PC-3 (cell line): ENCODE data around the gene KCNA2. TPM values are rescaled to one million over a fixed set of nuclear protein-coding genes. Genes with fewer than 3 reads are reported as not detected.

Experiments
- ATAC-seq: fragments of 200-7000 bp; cut with Tn5 transposase; 2 replicates; pipeline ENCODE4 v1.9.1; 2020; ENCODE audit warnings: mild to moderate bottlenecking, moderate library complexity
- BruUV-seq: library from RNA; stranded (reverse); fragments of 400-500 nt; replicated peaks from 2 replicates; lab custom pipeline; 2021; lab: Mats Ljungman, UMichigan
- CTCF ChIA-PET: fragments of 300-600 bp; sonication (Branson Sonifier 250); formaldehyde crosslinking; loops from one replicate; lab custom pipeline; 2022; ENCODE audit warnings: antibody characterized with exemption; lab: Charles Lee
- POLR2A ChIA-PET: fragments of 300-600 bp; sonication (Branson Sonifier 250); formaldehyde crosslinking; loops from one replicate; lab custom pipeline; 2022; ENCODE audit warnings: antibody characterized with exemption; ENCODE audit not compliant: unreplicated experiment; lab: Charles Lee
- DNase-seq: peaks from one replicate; pipeline ENCODE4 v3.0.0-alpha.2; 2015
- H2AFZ ChIP-seq: fragments of 300-600 bp; sonication (generic); 2 replicates; pipeline ENCODE4 v1.6.0; 2016; ENCODE audit warnings: antibody characterized with exemption, low read length
- H3F3A ChIP-seq: fragments of 300-600 bp; sonication (generic); one replicate; pipeline ENCODE4 v1.6.0; 2017; ENCODE audit warnings: antibody characterized with exemption, low read length, control low read depth, mild to moderate bottlenecking; ENCODE audit not compliant: unreplicated experiment
- H3K27ac ChIP-seq: fragments of 300-600 bp; sonication (generic); 2 replicates; pipeline ENCODE4 v1.5.1; 2016; ENCODE audit warnings: mild to moderate bottlenecking, low read length
- H3K27me3 ChIP-seq: fragments of 300-600 bp; sonication (generic); 2 replicates; pipeline ENCODE4 v1.6.1; 2016; ENCODE audit warnings: low read length, mixed read lengths
- H3K36me3 ChIP-seq: fragments of 300-600 bp; sonication (generic); 2 replicates; pipeline ENCODE4 v1.6.1; 2016; ENCODE audit warnings: low read depth, mixed run types, low read length, mixed read lengths
- H3K4me1 ChIP-seq: fragments of 300-600 bp; sonication (generic); 2 replicates; pipeline ENCODE4 v1.5.1; 2016; ENCODE audit warnings: low read length; ENCODE audit not compliant: insufficient read depth
- H3K4me2 ChIP-seq: fragments of 300-600 bp; sonication (generic); 2 replicates; pipeline ENCODE4 v1.6.0; 2016; ENCODE audit warnings: low read length
- H3K4me3 ChIP-seq: fragments of 300-600 bp; sonication (generic); 2 replicates; pipeline ENCODE4 v1.5.1; 2016; ENCODE audit warnings: mild to moderate bottlenecking, low read length, mixed read lengths
- H3K79me2 ChIP-seq: fragments of 300-600 bp; sonication (generic); 2 replicates; pipeline ENCODE4 v1.6.1; 2017; ENCODE audit warnings: low read length, mixed read lengths
- H3K9ac ChIP-seq: fragments of 300-600 bp; sonication (generic); 2 replicates; pipeline ENCODE4 v1.6.0; 2016; ENCODE audit warnings: mild to moderate bottlenecking, low read length
- H3K9me2 ChIP-seq: fragments of 300-600 bp; sonication (generic); replicated peaks from 2 replicates; pipeline ENCODE4 v1.6.1; 2016; ENCODE audit warnings: mixed run types, low read length, mixed read lengths
- H3K9me3 ChIP-seq: fragments of 300-600 bp; sonication (generic); 2 replicates; pipeline ENCODE4 v1.6.1; 2016; ENCODE audit warnings: low read length, mixed read lengths
- H4K20me1 ChIP-seq: fragments of 300-600 bp; sonication (generic); 2 replicates; pipeline ENCODE4 v1.6.1; 2016; ENCODE audit warnings: low read length, mixed read lengths
- EZH2 ChIP-seq: fragments of 300-600 bp; sonication (generic); IDR thresholded peaks from one replicate; pipeline ENCODE4 v1.6.1; 2017; ENCODE audit warnings: antibody characterized with exemption, mild to moderate bottlenecking, low read length; ENCODE audit not compliant: unreplicated experiment
- EZH2phosphoT487 ChIP-seq: fragments of 300-600 bp; sonication (generic); IDR thresholded peaks from 2 replicates; pipeline ENCODE4 v1.6.1; 2018; ENCODE audit warnings: mild to moderate bottlenecking, antibody characterized with exemption, low read length, borderline replicate concordance
- intact Hi-C: fragments of 100-400 bp; cut with micrococcal nuclease; formaldehyde crosslinking; loops from 2 replicates; pipeline ENCODE4 v1.9.0; 2023
- total RNA-seq: library from RNA; depleted of rRNA; stranded (reverse); fragments of >200 nt; gene quantifications from 2 replicates; pipeline ENCODE4 v1.2.3, GENCODE V29; 2014
- TF ChIP-seq, protein P1 (sequence below): fragments of 300-600 bp; sonication (generic); conservative IDR thresholded peaks from 2 replicates; pipeline ENCODE4 v1.5.1; 2017; ENCODE audit warnings: antibody characterized with exemption, low read depth, mild to moderate bottlenecking, low read length

Gene KCNA2
- total RNA-seq, 1 experiment from 2014 or later, result not detected

DNA sequence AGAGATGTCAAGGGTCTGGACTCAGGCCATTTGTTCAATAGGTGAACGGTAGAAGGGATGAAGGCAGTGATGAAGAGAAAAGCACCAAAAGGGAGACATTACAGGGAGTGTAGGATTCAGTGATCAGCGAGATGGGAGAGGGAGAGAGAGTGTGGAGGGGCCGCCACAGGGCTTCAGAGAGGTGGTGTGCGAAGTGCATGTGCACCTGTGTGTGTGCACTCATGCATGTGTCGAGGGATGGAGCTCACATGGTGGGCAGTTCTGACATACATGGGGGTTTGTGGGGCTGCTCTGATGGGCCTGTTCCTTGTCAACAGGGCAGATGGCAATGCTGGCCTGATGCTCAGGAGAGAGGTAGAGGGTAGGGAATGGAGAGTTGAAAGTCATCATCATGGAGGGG lies 11.4 kb upstream of the KCNA2 start:
- intact Hi-C loops, result loop anchor here (5.0 to 10.0 kb wide), 4 partner anchors 70 to 530 kb away; no protein-coding TSS in a partner anchor
- Histone ChIP-seq H3K27ac (no peak overlapping the region), H2AFZ (no peak overlapping the region), H3K9ac (no peak overlapping the region), H3K4me1 (peaks cover 6% of the 10 kb centered on the region; the same call in 1 of the 2 replicates), H3K4me2 (no peak overlapping the region), H3F3A (no peaks in the 10 kb centered on the region), H3K9me2 (no peaks in the 10 kb centered on the region), H3K79me2 (no peaks in the 10 kb centered on the region), H3K4me3 (no peak overlapping the region), H3K36me3 (no peaks in the 10 kb centered on the region), H4K20me1 (no peaks in the 10 kb centered on the region), H3K9me3 (no peaks in the 10 kb centered on the region), H3K27me3 (peaks cover 29% of the 10 kb centered on the region)
- DNase-seq (no peak), ATAC-seq (no peak)
- BruUV-seq, result no TSS peak
- no peak for TF ChIP-seq EZH2
- TF ChIP-seq, protein P1, sequence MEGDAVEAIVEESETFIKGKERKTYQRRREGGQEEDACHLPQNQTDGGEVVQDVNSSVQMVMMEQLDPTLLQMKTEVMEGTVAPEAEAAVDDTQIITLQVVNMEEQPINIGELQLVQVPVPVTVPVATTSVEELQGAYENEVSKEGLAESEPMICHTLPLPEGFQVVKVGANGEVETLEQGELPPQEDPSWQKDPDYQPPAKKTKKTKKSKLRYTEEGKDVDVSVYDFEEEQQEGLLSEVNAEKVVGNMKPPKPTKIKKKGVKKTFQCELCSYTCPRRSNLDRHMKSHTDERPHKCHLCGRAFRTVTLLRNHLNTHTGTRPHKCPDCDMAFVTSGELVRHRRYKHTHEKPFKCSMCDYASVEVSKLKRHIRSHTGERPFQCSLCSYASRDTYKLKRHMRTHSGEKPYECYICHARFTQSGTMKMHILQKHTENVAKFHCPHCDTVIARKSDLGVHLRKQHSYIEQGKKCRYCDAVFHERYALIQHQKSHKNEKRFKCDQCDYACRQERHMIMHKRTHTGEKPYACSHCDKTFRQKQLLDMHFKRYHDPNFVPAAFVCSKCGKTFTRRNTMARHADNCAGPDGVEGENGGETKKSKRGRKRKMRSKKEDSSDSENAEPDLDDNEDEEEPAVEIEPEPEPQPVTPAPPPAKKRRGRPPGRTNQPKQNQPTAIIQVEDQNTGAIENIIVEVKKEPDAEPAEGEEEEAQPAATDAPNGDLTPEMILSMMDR, result no peak
- ChIA-PET POLR2A (no interaction called here), CTCF (no interaction called here)

DNA sequence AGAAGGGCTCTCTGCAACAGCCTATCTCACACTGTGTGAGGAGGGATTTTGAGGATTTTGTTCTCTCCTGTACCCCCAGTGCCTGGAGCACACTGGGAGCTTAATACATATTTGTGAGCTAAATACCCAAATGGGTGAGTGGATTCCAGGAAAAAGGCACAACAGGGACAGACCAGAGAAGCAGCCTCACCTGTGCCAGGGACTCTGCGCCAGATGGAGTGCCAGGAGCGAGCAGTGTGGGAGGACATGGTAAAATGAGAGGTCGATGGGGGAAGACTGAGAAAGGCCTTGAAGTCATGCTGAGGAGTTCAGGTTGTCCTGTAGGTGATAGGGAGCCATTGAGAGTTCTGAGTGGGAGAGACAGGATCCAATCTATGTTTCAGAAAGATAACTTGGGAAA lies 11.0 kb upstream of the KCNA2 start:
- Histone ChIP-seq H4K20me1 (no peaks in the 10 kb centered on the region), H3K9me3 (no peaks in the 10 kb centered on the region), H3K36me3 (no peaks in the 10 kb centered on the region), H3K4me3 (no peak overlapping the region), H2AFZ (no peak overlapping the region), H3K27ac (no peak overlapping the region), H3K4me2 (no peak overlapping the region), H3F3A (no peaks in the 10 kb centered on the region), H3K9me2 (no peaks in the 10 kb centered on the region), H3K27me3 (peaks cover 31% of the 10 kb centered on the region), H3K4me1 (peaks cover 6% of the 10 kb centered on the region; the same call in 1 of the 2 replicates), H3K9ac (no peak overlapping the region), H3K79me2 (no peaks in the 10 kb centered on the region)
- ATAC-seq (no peak), DNase-seq (no peak)
- ChIA-PET POLR2A (no interaction called here), CTCF (interaction anchor here (0.6 kb wide), 1 partner anchor 155 kb away, joined by 3 read pairs; no protein-coding TSS in a partner anchor)
- intact Hi-C loops, result loop anchor here (5.0 to 10.0 kb wide), 4 partner anchors 70 to 530 kb away; no protein-coding TSS in a partner anchor
- no TSS peak for BruUV-seq
- no peak for TF ChIP-seq EZH2phosphoT487
- TF ChIP-seq, protein P1, result no peak
- TF ChIP-seq EZH2, result no peak

DNA sequence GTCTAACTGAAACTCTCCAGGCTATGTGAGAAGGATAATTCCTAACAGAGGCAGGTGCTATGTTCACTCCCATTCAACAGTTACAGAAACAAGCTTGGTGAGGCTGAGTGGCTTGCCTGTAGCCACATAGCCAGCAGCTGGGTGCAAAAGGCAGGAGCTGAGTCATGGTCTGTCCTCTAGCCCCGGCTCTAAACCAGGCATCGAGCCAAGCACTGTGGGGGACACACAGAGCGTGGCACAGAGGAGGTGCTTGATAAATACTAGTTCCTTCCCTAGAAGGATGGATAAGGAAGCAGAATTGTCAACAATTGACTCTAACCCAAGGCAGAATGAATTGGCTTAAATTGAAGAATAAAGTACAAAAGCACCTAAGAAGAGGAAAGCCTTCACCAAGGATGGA lies 10.4 kb upstream of the KCNA2 start:
- H3K79me2 ChIP-seq, result no peaks in the 10 kb centered on the region
- BruUV-seq, result no TSS peak

More for the DNA sequence above, 10.4 kb upstream of the KCNA2 start:
- no peaks in the 10 kb centered on the region for H3K9me3 ChIP-seq
- no peaks in the 10 kb centered on the region for H3K36me3 ChIP-seq
- peak; percentile 27 for DNase-seq
- no peaks in the 10 kb centered on the region for H4K20me1 ChIP-seq
- no peaks in the 10 kb centered on the region for H3K9me2 ChIP-seq
- POLR2A ChIA-PET, result no interaction called here
- peaks cover 6% of the 10 kb centered on the region; the same call in 1 of the 2 replicates for H3K4me1 ChIP-seq
- H3K27me3 ChIP-seq, result peaks cover 26% of the 10 kb centered on the region
- H3F3A ChIP-seq, result no peaks in the 10 kb centered on the region
- intact Hi-C loops, result loop anchor here (5.0 to 10.0 kb wide), 4 partner anchors 69 to 529 kb away; no protein-coding TSS in a partner anchor
- ATAC-seq, result no peak
- no peak overlapping the region for H3K9ac ChIP-seq
- CTCF ChIA-PET, result interaction anchor here (0.6 kb wide), 1 partner anchor 154 kb away, joined by 3 read pairs; no protein-coding TSS in a partner anchor
- TF ChIP-seq, protein P1, result no peak
- TF ChIP-seq EZH2 (no peak), EZH2phosphoT487 (no peak)
- H3K4me3 ChIP-seq, result no peak overlapping the region
- no peak overlapping the region for H3K4me2 ChIP-seq
- H3K27ac ChIP-seq, result no peak overlapping the region
- no peak overlapping the region for H2AFZ ChIP-seq
